AG04450 (cell line): ENCODE data around the gene EPHA5. TPM values are rescaled to one million over a fixed set of nuclear protein-coding genes. Genes with fewer than 3 reads are reported as not detected.

Experiments used
- CTCF ChIA-PET: fragments of 300-600, 350-600 bp; formaldehyde crosslinking; extraction: SDS; loops from one replicate; lab custom pipeline; 2022; ENCODE audit warnings: antibody characterized with exemption, inconsistent platforms; lab: Charles Lee
- POLR2A ChIA-PET: fragments of 350-600 bp; formaldehyde crosslinking; extraction: SDS; loops from one replicate; lab custom pipeline; 2021; ENCODE audit warnings: antibody characterized with exemption, inconsistent platforms; lab: Yijun Ruan, JAX
- DNase-seq: peaks from one replicate; pipeline ENCODE4 v3.0.0-alpha.2; 2011; ENCODE audit warnings: low read depth, low spot score
- H3K27ac ChIP-seq: one replicate; pipeline ENCODE4 v1.5.1; 2012; ENCODE audit warnings: low read depth, low read length, control low read depth
- H3K27me3 ChIP-seq: one replicate; pipeline ENCODE4 v1.6.0; 2012; ENCODE audit warnings: low read length; ENCODE audit not compliant: control insufficient read depth, insufficient read depth
- H3K4me3 ChIP-seq: 2 replicates; pipeline ENCODE4 v1.5.1; 2011; ENCODE audit warnings: mild to moderate bottlenecking, low read depth, low read length, control low read depth
- H3K9me3 ChIP-seq: 2 replicates; pipeline ENCODE4 v1.5.1; 2012; ENCODE audit warnings: low read length; ENCODE audit not compliant: control insufficient read depth, insufficient read depth
- polyA plus RNA-seq: library from polyadenylated mRNA; depleted of rRNA; stranded (reverse); fragments of >200 nt; gene quantifications from 2 replicates; pipeline ENCODE4 v1.2.3, GENCODE V29; 2011
- TF ChIP-seq, protein P1 (sequence below): IDR thresholded peaks from 2 replicates; pipeline ENCODE4 v1.5.1; 2011; ENCODE audit warnings: low read depth, low read length, control low read depth, inconsistent platforms

Gene EPHA5
- polyA plus RNA-seq, 1 experiment: 0.04 TPM

DNA sequence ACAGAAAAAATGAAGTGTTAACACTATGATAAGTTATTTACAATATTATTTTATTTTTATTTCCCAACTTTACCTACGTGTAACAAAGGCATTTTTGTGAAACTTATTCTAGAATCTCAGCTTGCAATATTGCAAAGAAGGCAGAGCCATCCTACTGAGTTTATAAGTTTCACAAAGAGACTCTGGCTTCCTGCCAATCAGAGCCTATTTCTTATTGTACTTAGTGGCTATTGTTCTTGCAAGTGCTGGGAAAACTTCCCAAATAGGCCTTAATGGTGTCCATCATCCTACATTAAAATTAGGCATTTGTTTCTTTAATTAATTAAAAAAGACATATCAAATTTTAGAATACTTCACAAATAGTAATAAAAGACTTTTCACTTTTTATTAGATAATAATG lies 233.2 kb downstream of the EPHA5 start:
- H3K4me3 ChIP-seq: no peak overlapping the region
- no peaks in the 10 kb centered on the region for H3K27me3 ChIP-seq
- no peaks in the 10 kb centered on the region for H3K9me3 ChIP-seq
- TF ChIP-seq, protein P1, sequence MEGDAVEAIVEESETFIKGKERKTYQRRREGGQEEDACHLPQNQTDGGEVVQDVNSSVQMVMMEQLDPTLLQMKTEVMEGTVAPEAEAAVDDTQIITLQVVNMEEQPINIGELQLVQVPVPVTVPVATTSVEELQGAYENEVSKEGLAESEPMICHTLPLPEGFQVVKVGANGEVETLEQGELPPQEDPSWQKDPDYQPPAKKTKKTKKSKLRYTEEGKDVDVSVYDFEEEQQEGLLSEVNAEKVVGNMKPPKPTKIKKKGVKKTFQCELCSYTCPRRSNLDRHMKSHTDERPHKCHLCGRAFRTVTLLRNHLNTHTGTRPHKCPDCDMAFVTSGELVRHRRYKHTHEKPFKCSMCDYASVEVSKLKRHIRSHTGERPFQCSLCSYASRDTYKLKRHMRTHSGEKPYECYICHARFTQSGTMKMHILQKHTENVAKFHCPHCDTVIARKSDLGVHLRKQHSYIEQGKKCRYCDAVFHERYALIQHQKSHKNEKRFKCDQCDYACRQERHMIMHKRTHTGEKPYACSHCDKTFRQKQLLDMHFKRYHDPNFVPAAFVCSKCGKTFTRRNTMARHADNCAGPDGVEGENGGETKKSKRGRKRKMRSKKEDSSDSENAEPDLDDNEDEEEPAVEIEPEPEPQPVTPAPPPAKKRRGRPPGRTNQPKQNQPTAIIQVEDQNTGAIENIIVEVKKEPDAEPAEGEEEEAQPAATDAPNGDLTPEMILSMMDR: no peak
- DNase-seq: no peak
- CTCF ChIA-PET: no interaction called here
- POLR2A ChIA-PET: no interaction called here
- no peak overlapping the region for H3K27ac ChIP-seq

DNA sequence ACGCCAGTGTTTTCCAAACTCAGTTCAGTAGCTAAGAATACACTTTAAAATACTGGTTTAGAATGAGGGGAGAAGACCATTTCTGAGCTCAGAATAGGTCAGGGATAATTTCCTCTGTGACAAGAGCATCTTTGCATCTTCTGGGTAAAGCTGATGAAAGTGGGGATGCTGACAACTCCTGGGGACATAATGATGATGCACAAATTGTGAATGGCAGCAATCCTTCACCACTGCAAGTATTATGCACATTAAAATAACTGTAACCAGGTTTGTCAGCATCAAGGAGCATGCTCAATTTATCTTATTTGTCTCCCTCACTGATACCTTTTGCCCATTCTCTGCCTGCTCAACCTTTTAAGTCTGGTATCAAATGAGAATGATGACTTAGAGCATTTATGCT lies 248.2 kb downstream of the EPHA5 start:
- Histone ChIP-seq H3K27ac (no peak overlapping the region), H3K9me3 (no peaks in the 10 kb centered on the region), H3K4me3 (no peak overlapping the region), H3K27me3 (no peaks in the 10 kb centered on the region)
- POLR2A ChIA-PET: no interaction called here
- TF ChIP-seq, protein P1: no peak
- CTCF ChIA-PET: no interaction called here
- DNase-seq: no peak

DNA sequence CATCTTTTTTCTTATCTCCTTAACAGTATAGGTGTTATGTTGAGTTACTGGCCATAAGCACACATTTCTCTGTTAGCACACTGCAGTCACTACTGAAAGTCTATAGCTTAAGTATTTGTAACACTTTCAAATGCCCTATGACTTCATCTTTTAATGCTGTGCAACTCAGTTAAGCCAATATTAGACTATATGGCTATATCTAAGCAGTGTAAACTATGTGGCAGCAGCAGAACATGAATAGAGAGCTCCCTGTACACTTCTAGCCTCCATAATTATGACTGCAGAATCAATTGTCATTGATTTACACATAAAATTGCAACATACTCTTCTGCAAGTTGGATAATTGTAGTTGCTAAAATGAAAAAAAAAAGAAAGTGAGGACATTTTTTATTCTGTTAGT lies 250.3 kb downstream of the EPHA5 start:
- H3K9me3 ChIP-seq: no peaks in the 10 kb centered on the region
- TF ChIP-seq, protein P1: no peak
- POLR2A ChIA-PET: no interaction called here
- H3K27ac ChIP-seq: no peak overlapping the region
- CTCF ChIA-PET: no interaction called here
- H3K27me3 ChIP-seq: no peaks in the 10 kb centered on the region
- no peak overlapping the region for H3K4me3 ChIP-seq
- DNase-seq: no peak

DNA sequence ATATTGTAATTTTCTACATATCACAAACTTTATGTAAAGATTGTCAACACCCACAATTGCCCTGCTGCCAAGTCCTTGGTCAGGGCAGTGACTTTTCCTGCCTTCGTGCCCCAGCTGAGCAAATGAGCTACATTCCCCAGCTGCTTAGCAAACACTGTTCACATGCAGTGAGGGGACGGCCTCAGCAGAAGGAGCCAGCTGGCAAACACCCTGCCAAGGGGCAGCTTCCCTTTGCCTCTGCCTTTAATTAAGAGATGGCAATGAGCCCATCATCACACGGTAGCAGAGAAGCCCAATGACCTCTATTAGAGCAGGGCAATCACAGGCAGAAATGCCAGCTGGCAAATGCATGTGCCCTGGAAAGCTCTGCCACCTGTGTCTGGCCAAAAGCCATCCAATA lies 253.4 kb downstream of the EPHA5 start:
- TF ChIP-seq, protein P1: no peak

DNA sequence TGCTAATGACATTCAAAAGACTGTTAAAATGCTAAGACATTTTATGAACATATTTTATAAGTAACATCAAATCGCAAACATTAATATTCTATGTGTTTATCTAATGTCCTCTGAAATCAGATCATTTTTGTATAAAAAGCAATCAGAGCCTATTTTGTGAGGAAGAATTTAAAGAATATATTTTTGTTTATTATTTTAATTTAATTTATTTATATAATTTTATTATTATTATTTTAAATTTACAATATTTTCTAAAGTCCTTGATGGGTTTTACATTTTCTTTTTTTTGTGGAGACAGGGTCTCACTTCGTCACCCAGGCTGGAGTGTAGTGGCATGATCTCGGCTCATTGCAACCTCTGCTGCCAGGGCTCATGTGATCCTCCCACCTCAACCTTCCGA lies 262.8 kb downstream of the EPHA5 start:
- ChIA-PET POLR2A (no interaction called here), CTCF (no interaction called here)
- H3K4me3 ChIP-seq: no peak overlapping the region
- no peak overlapping the region for H3K27ac ChIP-seq
- TF ChIP-seq, protein P1: no peak
- H3K27me3 ChIP-seq: no peaks in the 10 kb centered on the region
- DNase-seq: no peak
- no peaks in the 10 kb centered on the region for H3K9me3 ChIP-seq

More for the DNA sequence above, 253.4 kb downstream of the EPHA5 start:
- no peak overlapping the region for H3K4me3 ChIP-seq
- POLR2A ChIA-PET: no interaction called here
- no peaks in the 10 kb centered on the region for H3K9me3 ChIP-seq
- H3K27me3 ChIP-seq: no peaks in the 10 kb centered on the region
- H3K27ac ChIP-seq: no peak overlapping the region
- CTCF ChIA-PET: no interaction called here
- DNase-seq: no peak
